ENCODE measurements around the gene SACM1L. TPM values are rescaled to one million over a fixed set of nuclear protein-coding genes. Genes with fewer than 3 reads are reported as not detected.
"Not testable (repeated sequence)": the region's sequence is repeated elsewhere in the genome, so short reads cannot be mapped to it uniquely, and the experiment has no call there.

Gene SACM1L
- polyA plus RNA-seq, 1 donor from 2014 or later = 14.9 TPM

DNA sequence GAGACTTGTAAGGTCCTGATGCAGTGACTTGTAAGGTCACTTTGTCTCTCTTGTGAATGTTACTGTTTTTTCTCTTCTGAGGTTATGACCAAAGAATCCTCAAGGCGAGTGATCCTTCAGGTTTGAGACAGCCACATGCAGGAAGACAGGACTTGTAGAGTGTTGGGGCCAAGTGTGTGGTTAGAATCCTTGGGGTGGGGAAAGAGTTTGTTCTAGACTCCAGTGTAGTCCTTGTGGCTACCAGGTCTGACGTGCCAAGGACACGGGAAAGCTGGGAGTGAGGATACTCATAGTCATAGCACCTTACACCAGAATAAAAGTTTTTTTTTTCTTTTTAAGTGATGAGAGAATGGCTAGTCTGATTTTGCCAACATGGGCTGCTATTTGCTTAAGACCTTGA is 7.3 kb upstream of the SACM1L start:
- Mint-ChIP-seq H3K4me1 (peaks cover under 1 to 11% (median 10%) of the 10 kb centered on the region in 3 donors), H3K36me3 (peaks cover 3% of the 10 kb centered on the region), H3K4me3 (no peak overlapping the region), H3K27me3 (no peaks in the 10 kb centered on the region), H3K27ac (peak overlapping the region in 2 of 3 donors; percentile 35 to 67), H3K9me3 (no peaks in the 10 kb centered on the region)

GRCh38 chr3:45682311-45682710 is 6.9 kb upstream of the SACM1L start:
- no peaks in the 10 kb centered on the region for H3K27me3 Mint-ChIP-seq
- no peaks in the 10 kb centered on the region for H3K9me3 Mint-ChIP-seq
- H3K36me3 Mint-ChIP-seq = peaks cover 2% of the 10 kb centered on the region
- H3K4me1 Mint-ChIP-seq = peaks cover 0 to 11% (median 8%) of the 10 kb centered on the region in 3 donors
- H3K4me3 Mint-ChIP-seq = no peak overlapping the region
- peak overlapping the region in 1 of 3 donors; percentile 67 for H3K27ac Mint-ChIP-seq

GRCh38 chr3:45682786-45683185 is 6.4 kb upstream of the SACM1L start:
- H3K4me1 Mint-ChIP-seq = peaks cover under 1 to 11% (median 8%) of the 10 kb centered on the region in 3 donors
- no peaks in the 10 kb centered on the region for H3K9me3 Mint-ChIP-seq
- peak overlapping the region in 2 of 3 donors; percentile 67 to 77 for H3K27ac Mint-ChIP-seq
- H3K36me3 Mint-ChIP-seq = peaks cover 2% of the 10 kb centered on the region
- H3K27me3 Mint-ChIP-seq = no peaks in the 10 kb centered on the region
- H3K4me3 Mint-ChIP-seq = no peak overlapping the region

- peak overlapping the region; percentile 46 to 77 (median 67) for H3K27ac Mint-ChIP-seq
- peaks cover 0 to under 1% (median 0%) of the 10 kb centered on the region in 3 donors for H3K9me3 Mint-ChIP-seq
- H3K4me1 Mint-ChIP-seq = peaks cover 6 to 13% (median 9%) of the 10 kb centered on the region in 3 donors
- H3K36me3 Mint-ChIP-seq = peaks cover 2% of the 10 kb centered on the region
- H3K27me3 Mint-ChIP-seq = no peaks in the 10 kb centered on the region
- H3K4me3 Mint-ChIP-seq = peak overlapping the region in 1 of 4 donors; percentile 71
These were observed 5.5 kb upstream of the SACM1L start for GRCh38 chr3:45683417-45684326.

DNA sequence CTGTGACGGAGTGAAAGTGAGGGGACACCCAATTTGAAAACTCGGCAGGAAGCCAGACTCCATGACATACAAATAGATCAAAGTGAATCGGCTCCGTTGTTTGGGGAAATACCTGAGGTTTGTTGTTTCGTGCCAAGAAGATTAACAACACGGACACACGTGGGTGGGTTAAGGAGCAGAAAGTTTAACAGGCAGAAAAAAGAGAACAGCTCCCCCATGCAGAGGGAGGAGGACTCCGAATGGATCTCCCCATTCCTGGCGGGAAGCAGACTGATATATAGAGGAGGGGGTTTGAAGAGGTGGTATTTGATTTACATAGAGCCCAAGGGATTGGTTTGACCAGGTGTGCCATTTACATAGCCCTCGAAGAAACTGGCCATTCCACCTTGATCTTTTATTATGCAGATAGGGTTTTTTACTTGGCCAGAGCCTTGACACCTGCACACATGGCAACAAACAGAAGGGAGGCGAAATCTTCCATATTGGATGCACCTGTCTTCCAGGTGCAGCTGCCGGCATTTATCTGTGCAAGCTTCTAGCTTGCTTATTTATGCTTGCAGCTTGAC is 4.8 kb upstream of the SACM1L start:
- peaks cover 2% of the 10 kb centered on the region for H3K36me3 Mint-ChIP-seq
- peaks cover 10 to 19% (median 13%) of the 10 kb centered on the region in 3 donors for H3K4me1 Mint-ChIP-seq

DNA sequence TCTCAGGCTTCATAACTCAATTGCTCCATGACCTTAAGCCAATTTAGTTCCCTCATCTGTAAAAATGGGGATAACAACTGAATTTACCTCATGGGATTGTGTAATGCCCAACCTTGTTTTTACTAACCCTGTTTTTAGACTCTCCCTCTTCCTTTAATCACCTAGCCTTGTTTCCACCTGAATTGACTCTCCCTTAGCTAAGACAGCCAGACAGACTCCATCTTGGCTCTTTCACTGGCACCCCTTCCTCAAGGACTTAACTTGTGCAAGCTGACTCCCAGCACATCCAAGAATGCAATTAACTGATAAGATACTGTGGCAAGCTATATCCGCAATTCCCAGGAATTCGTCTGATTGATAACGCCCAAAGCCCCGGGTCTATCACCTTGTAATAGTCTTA is 3.5 kb upstream of the SACM1L start:
- not testable (repeated sequence) for H3K9me3 Mint-ChIP-seq, H3K36me3 Mint-ChIP-seq, H3K27me3 Mint-ChIP-seq
- H3K4me3 Mint-ChIP-seq = peak overlapping the region in 1 of 4 donors; percentile 49
- peaks cover 12 to 20% (median 18%) of the 10 kb centered on the region in 3 donors for H3K4me1 Mint-ChIP-seq
- peak overlapping the region in 1 of 3 donors; percentile 68 for H3K27ac Mint-ChIP-seq

More for the DNA sequence above, 4.8 kb upstream of the SACM1L start:
- Mint-ChIP-seq H3K4me3 (peak overlapping the region in 1 of 4 donors; percentile 71), H3K27ac (peak overlapping the region in 2 of 3 donors; percentile 49 to 67), H3K27me3 (peaks cover 2% of the 10 kb centered on the region), H3K9me3 (peaks cover 0 to 5% (median 0%) of the 10 kb centered on the region in 3 donors)

- H3K4me1 Mint-ChIP-seq = peaks cover 22 to 30% (median 25%) of the 10 kb centered on the region in 3 donors
- peaks cover 2% of the 10 kb centered on the region for H3K27me3 Mint-ChIP-seq
- peaks cover 0 to 5% (median 0%) of the 10 kb centered on the region in 3 donors for H3K9me3 Mint-ChIP-seq
- peaks cover 4% of the 10 kb centered on the region for H3K36me3 Mint-ChIP-seq
- H3K4me3 Mint-ChIP-seq = peak overlapping the region in 3 of 4 donors; percentile 5 to 50 (median 21)
- H3K27ac Mint-ChIP-seq = no peak overlapping the region
These were observed 2.3 kb upstream of the SACM1L start for GRCh38 chr3:45686850-45687249.

DNA sequence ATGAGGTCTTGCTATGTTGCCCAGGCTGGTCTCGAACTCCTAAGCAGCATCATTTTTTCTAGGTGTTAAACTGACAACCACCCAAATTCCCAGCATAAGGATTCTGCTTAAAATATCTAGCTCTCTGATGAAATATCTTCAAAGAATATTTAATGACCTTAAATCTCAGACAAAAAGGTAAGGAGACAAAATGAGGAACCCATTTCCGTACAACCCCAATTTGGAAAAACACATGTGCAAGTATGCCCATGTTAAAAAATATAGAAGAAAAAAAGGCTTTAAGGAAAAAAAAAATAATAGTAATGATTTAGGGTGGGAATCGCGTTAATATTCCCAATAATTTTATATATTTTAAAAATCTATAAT is 1.4 kb upstream of the SACM1L start:
- Mint-ChIP-seq H3K4me3 (peak overlapping the region; percentile 58 to 93 (median 81)), H3K27ac (peak overlapping the region in 2 of 3 donors; percentile 99 to 100), H3K4me1 (peaks cover 29 to 38% (median 32%) of the 10 kb centered on the region in 3 donors), H3K36me3 (peaks cover 6% of the 10 kb centered on the region), H3K27me3 (peaks cover 2% of the 10 kb centered on the region), H3K9me3 (peaks cover 0 to 5% (median 0%) of the 10 kb centered on the region in 3 donors)

- Mint-ChIP-seq H3K4me3 (peak overlapping the region; percentile 93 to 96 (median 94)), H3K27me3 (peaks cover 2% of the 10 kb centered on the region), H3K27ac (peak overlapping the region; percentile 99 to 100 (median 100)), H3K4me1 (peaks cover 33 to 41% (median 34%) of the 10 kb centered on the region in 3 donors), H3K9me3 (peaks cover 0 to 5% (median 0%) of the 10 kb centered on the region in 3 donors), H3K36me3 (peaks cover 6% of the 10 kb centered on the region)
These were observed 858 bp upstream of the SACM1L start for GRCh38 chr3:45688194-45688881.

DNA sequence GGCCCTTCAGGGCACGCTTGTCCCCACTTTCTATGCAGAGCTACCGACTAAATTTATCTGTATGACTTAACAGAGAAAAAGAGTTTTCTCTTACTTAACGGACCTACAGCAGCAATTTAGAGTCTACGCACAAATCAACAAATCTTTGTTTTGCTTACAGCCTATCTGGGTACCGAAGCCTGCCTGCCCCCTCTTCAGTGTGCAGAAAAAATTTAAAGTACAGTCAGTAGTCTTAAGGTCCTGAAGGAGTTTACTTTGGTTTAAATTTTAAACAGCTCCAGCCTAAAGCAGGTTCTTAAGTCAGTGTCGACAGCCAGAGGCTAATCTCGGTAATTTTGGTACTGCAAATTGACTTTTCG is 570 bp downstream of the SACM1L start:
- Mint-ChIP-seq H3K9me3 (peaks cover 0 to 5% (median 0%) of the 10 kb centered on the region in 3 donors), H3K36me3 (peaks cover 9% of the 10 kb centered on the region), H3K4me3 (peak overlapping the region; percentile 93 to 96 (median 94)), H3K27me3 (peaks cover 2% of the 10 kb centered on the region), H3K27ac (peak overlapping the region; percentile 99 to 100 (median 100)), H3K4me1 (peaks cover 43 to 51% (median 44%) of the 10 kb centered on the region in 3 donors)

GRCh38 chr3:45690336-45691035 is 1.3 kb downstream of the SACM1L start:
- peaks cover 0 to 5% (median 0%) of the 10 kb centered on the region in 3 donors for H3K9me3 Mint-ChIP-seq
- peaks cover 9% of the 10 kb centered on the region for H3K36me3 Mint-ChIP-seq
- H3K27me3 Mint-ChIP-seq = peaks cover 2% of the 10 kb centered on the region
- peak overlapping the region; percentile 93 to 96 (median 94) for H3K4me3 Mint-ChIP-seq
- peak overlapping the region; percentile 77 to 99 (median 90) for H3K27ac Mint-ChIP-seq
- peaks cover 47 to 54% (median 48%) of the 10 kb centered on the region in 3 donors for H3K4me1 Mint-ChIP-seq

DNA sequence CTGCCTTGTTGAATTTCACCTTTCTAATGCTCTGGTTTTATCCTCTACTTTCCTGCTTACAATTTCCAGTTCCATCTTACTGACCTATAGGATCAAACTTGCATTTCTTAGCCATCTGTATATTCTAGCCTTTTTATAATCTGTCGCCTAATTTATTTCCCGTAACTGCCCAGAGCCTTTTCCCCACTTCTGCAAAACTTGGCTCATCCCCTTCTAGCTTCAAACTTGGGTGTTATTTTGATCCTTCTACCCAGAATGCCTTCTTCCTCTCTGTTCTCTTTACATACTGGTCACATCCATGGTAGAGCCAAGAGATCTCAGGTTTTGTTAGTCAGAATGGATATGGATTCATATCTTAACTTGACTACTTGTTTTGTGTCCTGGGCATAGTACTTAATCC is 2.6 kb downstream of the SACM1L start:
- peaks cover 2% of the 10 kb centered on the region for H3K27me3 Mint-ChIP-seq
- peaks cover 10% of the 10 kb centered on the region for H3K36me3 Mint-ChIP-seq
- H3K27ac Mint-ChIP-seq = peak overlapping the region in 2 of 3 donors; percentile 34 to 79
- peak overlapping the region in 2 of 4 donors; percentile 19 to 93 for H3K4me3 Mint-ChIP-seq
- H3K4me1 Mint-ChIP-seq = peaks cover 51 to 62% (median 51%) of the 10 kb centered on the region in 3 donors
- peaks cover 0 to 5% (median 0%) of the 10 kb centered on the region in 3 donors for H3K9me3 Mint-ChIP-seq

- Mint-ChIP-seq H3K36me3 (peaks cover 12% of the 10 kb centered on the region), H3K4me1 (peaks cover 50 to 64% (median 51%) of the 10 kb centered on the region in 3 donors), H3K27ac (peak overlapping the region; percentile 12 to 50 (median 34)), H3K27me3 (peaks cover 2% of the 10 kb centered on the region), H3K9me3 (peaks cover 0 to 5% (median 0%) of the 10 kb centered on the region in 3 donors), H3K4me3 (peak overlapping the region in 3 of 4 donors; percentile 13 to 72 (median 39))
These were observed 3.7 kb downstream of the SACM1L start for GRCh38 chr3:45692866-45693265.

Measured in IgD-negative memory B cell (primary cell).